IPS-18c (cell line): ENCODE data around the gene OST4.
"Not testable (repeated sequence)": the region's sequence is repeated elsewhere in the genome, so short reads cannot be mapped to it uniquely, and the experiment has no call there.

Experiments used
- H3K4me3 ChIP-seq: 2 replicates; pipeline ENCODE4 v1.7.0; 2013; ENCODE audit warnings: low read depth, mild to moderate bottlenecking, low read length, moderate library complexity; ENCODE audit not compliant: insufficient read depth
- H3K9me3 ChIP-seq: one replicate; pipeline ENCODE4 v1.6.1; 2013; ENCODE audit warnings: mild to moderate bottlenecking, low read length, moderate library complexity; ENCODE audit not compliant: control insufficient read depth, insufficient read depth

OST4 gene

GRCh38 chr2:27071277-27071989 lies at the start of gene OST4:
Gene OST4 (minus strand): TSS chr2:27071654.
- peak within 1 kb of the TSS; percentile 99 for H3K4me3 ChIP-seq

GRCh38 chr2:27119330-27119670 lies 47.8 kb upstream of the OST4 start:
- peak overlapping the region; percentile 34 for H3K4me3 ChIP-seq
- H3K9me3 ChIP-seq: not testable (repeated sequence)

More at GRCh38 chr2:27071277-27071989, at the start of gene OST4:
- no peaks in the 10 kb centered on the region for H3K9me3 ChIP-seq

- H3K9me3 ChIP-seq: no peaks in the 10 kb centered on the region
- peak within 1 kb of the TSS; percentile 52 for H3K4me3 ChIP-seq
Measured at GRCh38 chr2:27118525-27119329, 47.3 kb upstream of the OST4 start, which contains the start of gene CGREF1. Gene CGREF1 (minus strand): TSS chr2:27119128. CDS start chr2:27104366, 14,762 bp downstream.

GRCh38 chr2:27117995-27118524 lies 46.6 kb upstream of the OST4 start:
- H3K9me3 ChIP-seq: no peaks in the 10 kb centered on the region
- peak overlapping the region; percentile 52 for H3K4me3 ChIP-seq

- Histone ChIP-seq H3K4me3 (no peak overlapping the region), H3K9me3 (no peaks in the 10 kb centered on the region)
Measured at GRCh38 chr2:27115519-27115918, 44.1 kb upstream of the OST4 start.

- H3K9me3 ChIP-seq, H3K4me3 ChIP-seq: not testable (repeated sequence)
Measured at GRCh38 chr2:27111392-27112078, 40.1 kb upstream of the OST4 start.

- not testable (repeated sequence) for H3K4me3 ChIP-seq, H3K9me3 ChIP-seq
Measured at GRCh38 chr2:27110603-27111352, 39.3 kb upstream of the OST4 start.

- Histone ChIP-seq H3K9me3 (no peaks in the 10 kb centered on the region), H3K4me3 (no peak overlapping the region)
Measured at GRCh38 chr2:27109083-27109482, 37.6 kb upstream of the OST4 start.

- no peak overlapping the region for H3K4me3 ChIP-seq
- H3K9me3 ChIP-seq: no peaks in the 10 kb centered on the region
Measured at GRCh38 chr2:27108221-27108620, 36.8 kb upstream of the OST4 start.

- no peaks in the 10 kb centered on the region for H3K9me3 ChIP-seq
- H3K4me3 ChIP-seq: no peak overlapping the region
Measured at GRCh38 chr2:27105981-27106380, 34.5 kb upstream of the OST4 start.

- Histone ChIP-seq H3K4me3 (no peak overlapping the region), H3K9me3 (no peaks in the 10 kb centered on the region)
Measured at GRCh38 chr2:27102329-27102728, 30.9 kb upstream of the OST4 start.

GRCh38 chr2:27100036-27100435 lies 28.6 kb upstream of the OST4 start:
- Histone ChIP-seq H3K9me3 (no peaks in the 10 kb centered on the region), H3K4me3 (no peak overlapping the region)

GRCh38 chr2:27099334-27099955 lies 28.0 kb upstream of the OST4 start:
- Histone ChIP-seq H3K4me3 (no peak overlapping the region), H3K9me3 (no peaks in the 10 kb centered on the region)

- Histone ChIP-seq H3K4me3 (no peak overlapping the region), H3K9me3 (no peaks in the 10 kb centered on the region)
Measured at GRCh38 chr2:27097341-27097740, 25.9 kb upstream of the OST4 start.

- H3K9me3 ChIP-seq: no peaks in the 10 kb centered on the region
- H3K4me3 ChIP-seq: no peak overlapping the region
Measured at GRCh38 chr2:27096748-27097297, 25.4 kb upstream of the OST4 start.
